ENCODE data around the gene SYTL2.

SYTL2 gene

DNA sequence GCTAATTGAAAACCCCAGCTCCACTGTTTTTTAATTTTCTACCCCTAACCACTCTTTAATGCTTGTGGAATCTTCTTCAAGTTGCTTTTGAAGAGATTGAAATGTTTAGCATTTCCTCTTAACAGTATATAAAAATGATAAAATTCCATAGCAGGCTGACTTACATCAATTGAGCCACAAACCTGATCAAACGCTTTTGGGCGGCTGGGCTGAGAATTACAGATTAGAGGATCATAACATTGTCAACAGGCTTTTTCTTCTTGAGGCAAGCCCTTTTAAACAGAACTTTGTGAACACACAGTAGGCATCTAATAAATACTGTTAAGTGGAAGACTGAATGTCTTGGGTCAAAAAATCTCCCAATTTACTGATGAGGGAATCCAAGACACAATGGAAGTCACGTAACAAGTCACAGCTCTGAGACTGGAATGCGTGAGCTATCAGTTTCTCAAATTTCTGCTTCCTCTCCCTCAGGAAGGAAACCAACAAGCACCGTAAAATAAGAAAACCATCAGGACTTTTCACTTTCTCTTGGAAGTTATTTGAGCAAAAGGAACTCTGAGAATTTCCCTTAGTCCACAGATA is 75.0 kb downstream of the SYTL2 start:
- Histone ChIP-seq H3K9me3 (ENCODE audit: control insufficient read depth, low read length) (no peaks in the 10 kb centered on the region), H3K4me1 (ENCODE audit: control insufficient read depth, insufficient read depth, low read length) (peaks cover 4% of the 10 kb centered on the region), H3K27me3 (ENCODE audit: control insufficient read depth, insufficient read depth, low read length, poor library complexity, severe bottlenecking) (no peaks in the 10 kb centered on the region), H3K27ac (ENCODE audit: insufficient read depth, low read depth, low read length, poor library complexity, severe bottlenecking) (no peak overlapping the region), H3K4me3 (ENCODE audit: insufficient read depth, low read depth, low read length) (no peak overlapping the region), H3K36me3 (ENCODE audit: control insufficient read depth, insufficient read depth, low read length) (no peaks in the 10 kb centered on the region)
- WGBS, 2 experiments, result 87 to 88% methylated on average over 5 of the region's 5 CpGs

DNA sequence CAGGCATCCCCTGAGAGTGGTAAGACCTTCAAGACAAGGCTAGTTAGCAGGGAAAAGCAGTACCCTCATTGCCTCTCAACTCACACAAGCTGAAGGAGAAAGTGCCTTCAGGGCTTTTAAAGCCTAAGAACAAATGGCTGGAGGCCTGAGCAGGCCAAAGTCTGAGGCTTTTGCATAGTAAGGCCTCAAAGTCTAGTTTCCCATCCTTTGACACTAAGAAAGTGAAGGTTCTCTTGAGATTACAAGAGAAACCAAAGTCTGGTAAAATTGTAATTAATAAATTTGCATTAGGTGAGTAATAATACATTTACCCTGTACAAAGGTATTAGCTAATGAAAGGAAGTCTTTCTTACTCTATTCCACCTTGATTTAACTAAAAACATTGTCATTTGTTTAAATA is 78.0 kb downstream of the SYTL2 start:
- no peaks in the 10 kb centered on the region for H3K36me3 ChIP-seq (ENCODE audit: control insufficient read depth, insufficient read depth, low read length)
- H3K9me3 ChIP-seq (ENCODE audit: control insufficient read depth, low read length), result no peaks in the 10 kb centered on the region
- no peaks in the 10 kb centered on the region for H3K4me1 ChIP-seq (ENCODE audit: control insufficient read depth, insufficient read depth, low read length)
- H3K27ac ChIP-seq (ENCODE audit: insufficient read depth, low read depth, low read length, poor library complexity, severe bottlenecking), result no peak overlapping the region
- H3K27me3 ChIP-seq (ENCODE audit: control insufficient read depth, insufficient read depth, low read length, poor library complexity, severe bottlenecking), result no peaks in the 10 kb centered on the region
- no peak overlapping the region for H3K4me3 ChIP-seq (ENCODE audit: insufficient read depth, low read depth, low read length)

DNA sequence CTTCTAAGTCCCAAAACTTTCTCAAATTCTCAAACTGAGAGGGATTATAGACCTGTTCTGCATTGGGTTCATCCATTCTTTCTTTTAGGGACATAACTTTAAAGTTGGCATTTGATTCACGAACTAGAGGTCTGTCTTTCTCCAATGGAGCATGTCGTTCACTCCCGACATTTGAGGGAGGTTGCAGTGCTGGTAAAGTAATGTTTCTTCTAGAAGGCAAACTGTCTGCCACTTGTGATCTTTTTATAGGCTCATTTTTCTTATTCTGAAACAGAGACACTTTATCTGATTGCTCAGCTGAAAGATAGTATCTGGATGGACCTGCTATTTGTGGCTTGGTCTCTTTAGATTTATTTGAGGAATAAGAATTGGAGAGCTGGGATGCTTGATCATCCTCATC is 84.6 kb downstream of the SYTL2 start:
- Histone ChIP-seq H3K9me3 (ENCODE audit: control insufficient read depth, low read length) (no peaks in the 10 kb centered on the region), H3K4me3 (ENCODE audit: insufficient read depth, low read depth, low read length) (no peak overlapping the region), H3K27ac (ENCODE audit: insufficient read depth, low read depth, low read length, poor library complexity, severe bottlenecking) (no peak overlapping the region), H3K4me1 (ENCODE audit: control insufficient read depth, insufficient read depth, low read length) (no peaks in the 10 kb centered on the region), H3K36me3 (ENCODE audit: control insufficient read depth, insufficient read depth, low read length) (no peaks in the 10 kb centered on the region), H3K27me3 (ENCODE audit: control insufficient read depth, insufficient read depth, low read length, poor library complexity, severe bottlenecking) (no peaks in the 10 kb centered on the region)
- 92 to 98% methylated on average over 3 of the region's 3 CpGs for WGBS, 2 experiments

DNA sequence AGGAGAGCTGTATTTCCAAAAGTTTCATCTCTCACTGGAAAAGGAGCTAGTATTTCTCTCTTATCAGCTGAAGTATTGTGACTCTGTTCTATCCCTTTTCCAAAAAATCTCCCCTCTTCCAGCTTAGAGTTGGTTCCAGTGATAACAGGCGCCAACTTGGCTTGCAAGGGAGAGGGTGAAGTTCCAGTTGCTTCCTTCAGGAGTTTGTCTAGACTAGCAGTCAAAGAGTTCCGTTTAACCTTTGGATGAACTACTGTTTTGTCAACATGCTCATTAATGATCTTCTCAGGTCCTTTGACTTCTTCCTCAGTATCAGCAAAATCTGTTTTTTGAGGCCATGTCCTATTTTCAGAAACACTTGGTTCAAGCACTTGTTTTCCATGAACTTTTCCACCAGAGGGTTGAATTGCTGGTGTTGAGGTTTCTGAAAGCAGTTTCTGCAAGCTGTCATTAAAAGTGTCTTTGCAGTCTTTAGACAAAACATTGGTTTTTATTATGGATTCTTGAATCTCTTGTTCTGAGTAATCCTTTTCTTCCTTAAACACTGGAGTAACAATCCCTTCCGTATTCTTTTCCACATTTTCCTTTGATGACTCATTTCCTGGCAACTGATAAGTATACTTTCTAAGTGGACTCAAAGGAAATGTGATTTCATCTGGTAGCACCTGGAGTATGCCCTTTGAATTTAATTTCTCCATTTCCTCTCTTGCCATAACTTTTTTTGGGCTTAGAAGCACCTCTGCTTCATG is 85.3 kb downstream of the SYTL2 start:
- no peaks in the 10 kb centered on the region for H3K4me1 ChIP-seq (ENCODE audit: control insufficient read depth, insufficient read depth, low read length)
- no peaks in the 10 kb centered on the region for H3K9me3 ChIP-seq (ENCODE audit: control insufficient read depth, low read length)
- no peaks in the 10 kb centered on the region for H3K36me3 ChIP-seq (ENCODE audit: control insufficient read depth, insufficient read depth, low read length)
- no peak overlapping the region for H3K27ac ChIP-seq (ENCODE audit: insufficient read depth, low read depth, low read length, poor library complexity, severe bottlenecking)
- no peaks in the 10 kb centered on the region for H3K27me3 ChIP-seq (ENCODE audit: control insufficient read depth, insufficient read depth, low read length, poor library complexity, severe bottlenecking)
- WGBS, 2 experiments, result 89 to 95% methylated on average over 3 of the region's 3 CpGs
- H3K4me3 ChIP-seq (ENCODE audit: insufficient read depth, low read depth, low read length), result no peak overlapping the region

DNA sequence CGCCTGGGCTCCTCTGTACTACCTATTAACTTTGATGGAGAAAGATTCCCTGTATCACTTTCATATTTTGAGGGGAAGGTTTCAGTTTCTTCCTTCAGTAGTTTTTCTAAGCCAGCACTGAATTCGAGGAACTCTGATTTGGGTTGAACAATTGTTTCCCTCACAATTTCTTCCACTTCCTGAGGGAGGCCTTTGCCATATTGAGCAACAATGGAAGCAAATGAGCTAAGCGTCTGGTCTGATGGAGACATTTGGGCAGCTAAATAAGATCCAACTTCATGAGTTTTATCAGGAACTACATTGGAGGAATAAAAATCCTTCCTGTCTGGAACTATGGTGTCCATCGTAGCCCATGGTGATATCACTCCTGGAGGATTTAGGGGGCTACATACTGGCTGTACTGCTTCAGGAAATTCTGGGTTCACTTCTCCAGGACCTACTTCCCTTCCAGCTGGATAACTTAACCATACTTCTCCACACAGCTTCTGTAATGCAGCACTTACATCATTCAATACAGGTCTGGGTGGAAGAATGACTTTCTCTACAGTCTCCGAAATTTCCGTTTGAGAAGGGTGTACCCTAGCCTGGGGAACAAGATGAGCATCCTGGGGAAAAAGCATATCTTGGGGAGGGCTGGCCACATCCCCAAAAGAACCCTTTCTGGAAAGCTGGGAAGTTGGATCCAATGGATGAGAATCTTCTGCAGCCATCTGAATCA is 86.0 kb downstream of the SYTL2 start:
- H3K27ac ChIP-seq (ENCODE audit: insufficient read depth, low read depth, low read length, poor library complexity, severe bottlenecking), result no peak overlapping the region
- no peaks in the 10 kb centered on the region for H3K36me3 ChIP-seq (ENCODE audit: control insufficient read depth, insufficient read depth, low read length)
- WGBS, 2 experiments, result 95 to 97% methylated on average over 6 of the region's 6 CpGs
- no peak overlapping the region for H3K4me3 ChIP-seq (ENCODE audit: insufficient read depth, low read depth, low read length)
- H3K4me1 ChIP-seq (ENCODE audit: control insufficient read depth, insufficient read depth, low read length), result peaks cover 4% of the 10 kb centered on the region
- H3K27me3 ChIP-seq (ENCODE audit: control insufficient read depth, insufficient read depth, low read length, poor library complexity, severe bottlenecking), result no peaks in the 10 kb centered on the region
- H3K9me3 ChIP-seq (ENCODE audit: control insufficient read depth, low read length), result no peaks in the 10 kb centered on the region

DNA sequence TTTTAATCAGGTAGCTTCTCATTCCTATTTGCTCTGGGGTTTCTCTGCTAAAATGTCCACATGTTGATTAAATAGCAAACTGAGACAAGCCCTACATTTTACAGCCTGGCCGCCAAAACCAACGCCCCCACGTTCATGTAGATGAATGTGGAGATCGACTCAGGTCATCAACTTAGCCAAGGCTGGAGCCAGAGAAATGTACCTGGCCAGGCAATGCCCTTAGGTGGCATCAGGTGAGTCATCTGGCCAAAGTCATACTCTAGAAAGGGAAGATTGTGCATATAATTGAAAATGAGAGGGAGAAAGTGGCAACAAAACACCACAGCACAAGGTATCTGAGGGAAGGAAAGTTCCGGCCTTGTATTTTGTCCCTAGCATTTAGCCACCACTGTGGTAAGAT is 87.9 kb downstream of the SYTL2 start:
- Histone ChIP-seq H3K4me1 (ENCODE audit: control insufficient read depth, insufficient read depth, low read length) (peaks cover 17% of the 10 kb centered on the region), H3K27me3 (ENCODE audit: control insufficient read depth, insufficient read depth, low read length, poor library complexity, severe bottlenecking) (no peaks in the 10 kb centered on the region), H3K27ac (ENCODE audit: insufficient read depth, low read depth, low read length, poor library complexity, severe bottlenecking) (no peak overlapping the region), H3K4me3 (ENCODE audit: insufficient read depth, low read depth, low read length) (no peak overlapping the region), H3K36me3 (ENCODE audit: control insufficient read depth, insufficient read depth, low read length) (no peaks in the 10 kb centered on the region), H3K9me3 (ENCODE audit: control insufficient read depth, low read length) (no peaks in the 10 kb centered on the region)
- WGBS, 2 experiments, result 94 to 95% methylated on average over 5 of the region's 5 CpGs

DNA sequence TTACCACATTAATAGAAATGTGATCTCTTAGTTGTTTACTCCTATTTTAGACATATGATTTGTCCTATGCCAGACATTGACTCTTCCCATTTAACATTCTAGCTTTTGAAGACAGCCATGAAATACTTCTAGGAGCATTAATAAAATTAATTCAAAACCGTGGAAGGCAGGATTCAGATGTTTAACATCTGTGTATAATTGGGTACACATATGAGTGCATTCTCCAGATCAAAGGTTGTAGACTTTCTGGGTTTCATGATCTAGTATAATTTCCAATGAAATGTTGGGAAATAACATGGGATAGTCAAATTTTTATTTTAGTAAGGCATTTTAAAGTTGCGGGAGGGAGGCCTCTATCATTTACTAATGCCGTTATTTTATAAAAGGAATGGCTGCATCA is 89.8 kb downstream of the SYTL2 start:
- Histone ChIP-seq H3K4me1 (ENCODE audit: control insufficient read depth, insufficient read depth, low read length) (peaks cover 34% of the 10 kb centered on the region), H3K4me3 (ENCODE audit: insufficient read depth, low read depth, low read length) (no peak overlapping the region)
- WGBS, 2 experiments, result 79 to 85% methylated on average over 3 of the region's 3 CpGs

DNA sequence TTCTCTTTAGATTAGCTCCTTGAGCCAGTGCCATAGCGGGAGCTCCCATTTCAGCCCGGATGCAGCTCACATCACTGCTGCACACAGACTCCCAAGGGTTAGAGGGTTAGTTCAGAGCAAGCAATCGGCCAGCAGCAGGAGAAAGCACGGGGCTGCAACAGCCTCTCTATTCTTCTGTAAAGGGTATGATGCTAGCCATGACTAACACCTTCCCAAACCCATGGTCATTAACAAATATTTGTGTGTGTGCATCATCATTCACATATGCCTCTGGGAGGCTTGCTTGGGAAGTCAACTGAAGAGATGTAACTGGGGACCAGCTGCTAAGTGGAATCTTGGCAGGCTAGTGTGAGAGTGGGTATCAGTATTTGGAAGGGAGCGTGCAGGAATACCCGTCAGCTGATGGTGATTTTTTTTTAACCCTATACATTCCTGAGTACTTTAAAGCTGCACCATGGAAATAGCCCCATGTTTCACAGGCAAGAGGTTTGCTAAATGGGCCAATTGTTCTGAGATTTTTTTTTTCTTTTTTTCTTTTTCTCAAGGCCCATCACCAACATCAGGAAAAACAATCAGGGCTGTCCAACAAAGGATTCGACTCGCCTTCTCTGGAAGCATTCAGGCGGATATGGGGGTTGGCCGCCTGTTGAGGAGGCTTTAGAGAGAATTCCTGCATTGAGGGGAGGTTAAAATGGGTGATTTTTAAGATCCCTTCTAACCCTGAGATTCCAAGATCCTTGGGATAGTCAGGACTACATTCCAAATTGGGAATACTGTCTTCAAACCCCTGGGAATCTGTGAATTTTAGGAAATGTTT is 91.7 kb downstream of the SYTL2 start:
- peak overlapping the region; percentile 19 for H3K4me3 ChIP-seq (ENCODE audit: insufficient read depth, low read depth, low read length)
- H3K27ac ChIP-seq (ENCODE audit: insufficient read depth, low read depth, low read length, poor library complexity, severe bottlenecking), result peak overlapping the region; percentile 91
- WGBS, 2 experiments, result 10 to 14% methylated on average over 10 of the region's 10 CpGs
- no peaks in the 10 kb centered on the region for H3K36me3 ChIP-seq (ENCODE audit: control insufficient read depth, insufficient read depth, low read length)
- no peaks in the 10 kb centered on the region for H3K27me3 ChIP-seq (ENCODE audit: control insufficient read depth, insufficient read depth, low read length, poor library complexity, severe bottlenecking)
- peaks cover 39% of the 10 kb centered on the region for H3K4me1 ChIP-seq (ENCODE audit: control insufficient read depth, insufficient read depth, low read length)
- H3K9me3 ChIP-seq (ENCODE audit: control insufficient read depth, low read length), result no peaks in the 10 kb centered on the region

More for the DNA sequence above, 89.8 kb downstream of the SYTL2 start:
- Histone ChIP-seq H3K27ac (ENCODE audit: insufficient read depth, low read depth, low read length, poor library complexity, severe bottlenecking) (no peak overlapping the region), H3K9me3 (ENCODE audit: control insufficient read depth, low read length) (no peaks in the 10 kb centered on the region), H3K36me3 (ENCODE audit: control insufficient read depth, insufficient read depth, low read length) (no peaks in the 10 kb centered on the region), H3K27me3 (ENCODE audit: control insufficient read depth, insufficient read depth, low read length, poor library complexity, severe bottlenecking) (no peaks in the 10 kb centered on the region)

DNA sequence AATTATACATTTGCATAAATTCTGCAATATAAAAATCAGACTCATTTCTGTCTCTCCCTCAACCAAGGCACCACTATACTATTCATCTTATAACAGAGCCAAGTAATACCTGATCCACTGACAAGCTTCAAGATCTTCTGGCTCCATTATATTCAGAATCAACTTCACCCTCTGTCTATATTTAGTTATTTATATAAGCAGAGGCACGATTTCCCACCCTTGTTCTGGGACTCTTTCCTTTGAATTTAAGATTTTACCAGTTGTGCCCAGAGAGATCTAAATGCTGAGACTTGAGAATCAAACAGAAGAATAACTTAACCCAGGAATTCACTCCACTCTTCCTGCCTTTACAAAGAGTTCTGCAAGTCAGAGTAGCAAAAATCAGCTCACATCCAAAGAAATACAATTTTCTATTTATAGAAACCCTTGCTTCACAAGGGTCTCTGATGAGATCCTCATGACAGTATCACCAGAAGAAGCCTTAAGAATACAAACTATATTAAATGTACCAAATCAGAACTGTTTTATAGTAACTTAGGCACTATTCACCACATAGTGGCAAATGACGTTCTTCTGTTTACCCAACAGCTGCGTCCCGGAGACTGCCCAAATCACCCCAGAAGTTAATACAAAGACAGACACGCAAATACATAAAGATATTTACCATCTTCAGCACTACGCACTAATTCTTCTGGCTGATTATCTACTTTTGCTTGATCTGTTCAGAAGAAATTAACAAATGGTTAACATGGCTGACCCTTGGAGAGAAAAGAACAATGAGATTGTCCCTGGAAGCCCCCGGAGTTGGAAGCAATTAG is 92.6 kb downstream of the SYTL2 start:
- WGBS, 2 experiments, result 71 to 74% methylated on average over 7 of the region's 7 CpGs
- Histone ChIP-seq H3K36me3 (ENCODE audit: control insufficient read depth, insufficient read depth, low read length) (no peaks in the 10 kb centered on the region), H3K4me1 (ENCODE audit: control insufficient read depth, insufficient read depth, low read length) (peaks cover 39% of the 10 kb centered on the region), H3K4me3 (ENCODE audit: insufficient read depth, low read depth, low read length) (peak overlapping the region; percentile 19), H3K27me3 (ENCODE audit: control insufficient read depth, insufficient read depth, low read length, poor library complexity, severe bottlenecking) (no peaks in the 10 kb centered on the region), H3K27ac (ENCODE audit: insufficient read depth, low read depth, low read length, poor library complexity, severe bottlenecking) (peak overlapping the region; percentile 91), H3K9me3 (ENCODE audit: control insufficient read depth, low read length) (no peaks in the 10 kb centered on the region)
